ENCODE measurements around the gene ZHX3. TPM values are rescaled to one million over a fixed set of nuclear protein-coding genes. Genes with fewer than 3 reads are reported as not detected.
A peak's percentile ranks its signal among the peaks of the same experiment; 100 is the strongest.

Gene ZHX3
- total and polyA plus RNA-seq, 10 of the 15 experiments (the other 5 are each of a cell fraction or from before 2014, with no cell fraction given), result 1.3 to 14.0 (median 5.0) TPM

- CTCF ChIA-PET, result interaction anchor here (1.2 to 10.1 kb wide), 8 partner anchors 8 to 198 kb away, joined by 3 to 75 read pairs (median 6); no protein-coding TSS in a partner anchor
- H3K4me3 ChIP-seq, result peak overlapping the region; percentile 81
- H4K20me1 ChIP-seq (ENCODE audit: control insufficient read depth, insufficient read depth), result peaks cover 9% of the 10 kb centered on the region
- peak overlapping the region; percentile 88 for H3K27ac ChIP-seq (ENCODE audit: control insufficient read depth, insufficient read depth)
- ATAC-seq (no peak), DNase-seq (ENCODE audit: low read depth, low spot score) (no peak), FAIRE-seq (no peak)
- peaks cover 53% of the 10 kb centered on the region for H3K4me1 ChIP-seq (ENCODE audit: control insufficient read depth, insufficient read depth, low read length)
- H3K9me3 ChIP-seq (replicated peaks; ENCODE audit: control insufficient read depth, insufficient read depth, low read length), result no peaks in the 10 kb centered on the region
- peak overlapping the region; percentile 95 for H3K4me2 ChIP-seq (ENCODE audit: control insufficient read depth, insufficient read depth)
- H3K36me3 ChIP-seq (ENCODE audit: control insufficient read depth in 2 of 2, insufficient read depth in 2 of 2, low read length in 1 of 2), result peaks cover 0 to 2% of the 10 kb centered on the region in 2 experiments; a peak in 2 of 4 replicates
- no TSS peak for BruUV-seq (replicated peaks)
- peaks cover 74% of the 10 kb centered on the region for H3K79me2 ChIP-seq (ENCODE audit: control insufficient read depth, insufficient read depth, low read length)
- no peak overlapping the region for H2AFZ ChIP-seq (ENCODE audit: control insufficient read depth, low read depth, low read length)
- intact Hi-C loops (cut with micrococcal nuclease; ENCODE audit: unreplicated experiment), result loop anchor here (5.0 kb wide), 1 partner anchor 178 kb away; the partner anchor contains the start of gene ZHX3
- TF ChIP-seq CHD1 (IDR thresholded peaks at IDR 0.05; ENCODE audit: low read depth, low read length) (no peak), NR2C1 (IDR thresholded peaks at IDR 0.05) (no peak), SIN3A (IDR thresholded peaks at IDR 0.05; ENCODE audit: low read depth, low read length) (no peak), ELK1 (IDR thresholded peaks at IDR 0.05; ENCODE audit: low read depth, low read length) (no peak), TBL1XR1 (IDR thresholded peaks at IDR 0.05; ENCODE audit: low read depth, low read length) (no peak)
- RAD21 ChIA-PET (ENCODE audit: unreplicated experiment), result interaction anchor here (0.6 to 7.8 kb wide), 4 partner anchors 18 to 148 kb away, joined by 3 to 67 read pairs (median 14); no protein-coding TSS in a partner anchor
- in situ Hi-C loops (cut with MboI), result no loop called here
- SMC1A ChIA-PET (ENCODE audit: uncharacterized antibody, unreplicated experiment), result interaction anchor here (0.9 to 5.9 kb wide), 9 partner anchors 18 to 200 kb away, joined by 3 to 71 read pairs (median 3); no protein-coding TSS in a partner anchor
- H3K9ac ChIP-seq (ENCODE audit: control insufficient read depth, insufficient read depth, low read length), result peak overlapping the region; percentile 90
- POLR2A ChIA-PET, result interaction anchor here (1.0 to 11.3 kb wide), 5 partner anchors 7 to 166 kb away, joined by 3 to 84 read pairs (median 3); no protein-coding TSS in a partner anchor
- WGBS (ENCODE audit: insufficient coverage, insufficient replicate concordance, low lambda C conversion rate, missing lambda C conversion rate), result 77% methylated on average over 5 of the region's 5 CpGs
- H3K27me3 ChIP-seq (replicated peaks in 1 of 2; ENCODE audit: control insufficient read depth in 2 of 2, insufficient read depth in 2 of 2, low read length in 1 of 2), result no peaks in the 10 kb centered on the region
Measured at GRCh38 chr20:41139227-41140093, 178.1 kb downstream of the ZHX3 start.
